ENCODE measurements around the gene NIN.
A peak's percentile ranks its signal among the peaks of the same experiment; 100 is the strongest.

NIN gene

DNA sequence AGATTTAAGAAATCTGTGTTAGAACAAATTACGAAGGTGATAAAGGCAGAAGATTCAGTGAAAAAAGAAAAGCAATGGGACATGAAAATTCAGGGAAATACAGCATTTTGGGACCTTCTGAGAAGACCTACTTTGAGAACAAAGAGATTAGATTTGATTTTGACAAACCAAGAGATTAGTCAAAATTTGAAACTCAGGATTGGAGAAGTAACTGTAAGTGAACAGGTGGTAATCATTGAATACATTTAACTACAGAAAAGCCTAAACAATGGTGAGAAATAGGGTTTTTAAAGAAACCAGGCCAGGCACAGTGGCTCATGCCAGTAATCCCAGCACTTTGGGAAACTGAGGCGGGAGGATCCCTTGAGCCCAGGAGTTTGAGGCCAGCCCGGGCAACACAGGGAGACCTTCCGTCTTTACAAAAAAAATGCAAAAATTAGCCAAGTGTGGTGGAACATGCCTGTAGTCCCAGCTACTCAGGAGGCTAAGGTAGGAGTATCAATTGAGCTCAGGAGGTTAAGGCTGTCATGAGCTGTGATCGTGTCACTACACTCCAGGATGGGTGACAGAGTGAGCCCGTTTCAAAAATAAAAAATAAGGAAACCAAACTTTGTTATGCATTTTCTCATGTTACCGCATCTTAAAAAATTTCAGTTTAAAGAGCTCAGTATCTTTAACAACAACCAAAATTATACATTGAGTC is 154.0 kb downstream of the NIN start:
- Histone ChIP-seq H3K27ac (peak overlapping the region; percentile 69), H3K4me3 (ENCODE audit: low read depth, low read length) (no peak overlapping the region), H3K27me3 (replicated peaks) (no peaks in the 10 kb centered on the region), H3K36me3 (replicated peaks) (no peaks in the 10 kb centered on the region)
- in situ Hi-C loops (cut with HindIII; ENCODE audit: low pct_ligation_motif_present, low sequenced_read_pairs) = no loop called here
- DNase-seq = no peak
- TF ChIP-seq, protein P1, sequence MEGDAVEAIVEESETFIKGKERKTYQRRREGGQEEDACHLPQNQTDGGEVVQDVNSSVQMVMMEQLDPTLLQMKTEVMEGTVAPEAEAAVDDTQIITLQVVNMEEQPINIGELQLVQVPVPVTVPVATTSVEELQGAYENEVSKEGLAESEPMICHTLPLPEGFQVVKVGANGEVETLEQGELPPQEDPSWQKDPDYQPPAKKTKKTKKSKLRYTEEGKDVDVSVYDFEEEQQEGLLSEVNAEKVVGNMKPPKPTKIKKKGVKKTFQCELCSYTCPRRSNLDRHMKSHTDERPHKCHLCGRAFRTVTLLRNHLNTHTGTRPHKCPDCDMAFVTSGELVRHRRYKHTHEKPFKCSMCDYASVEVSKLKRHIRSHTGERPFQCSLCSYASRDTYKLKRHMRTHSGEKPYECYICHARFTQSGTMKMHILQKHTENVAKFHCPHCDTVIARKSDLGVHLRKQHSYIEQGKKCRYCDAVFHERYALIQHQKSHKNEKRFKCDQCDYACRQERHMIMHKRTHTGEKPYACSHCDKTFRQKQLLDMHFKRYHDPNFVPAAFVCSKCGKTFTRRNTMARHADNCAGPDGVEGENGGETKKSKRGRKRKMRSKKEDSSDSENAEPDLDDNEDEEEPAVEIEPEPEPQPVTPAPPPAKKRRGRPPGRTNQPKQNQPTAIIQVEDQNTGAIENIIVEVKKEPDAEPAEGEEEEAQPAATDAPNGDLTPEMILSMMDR (IDR thresholded peaks at IDR 0.05; ENCODE audit: low read depth, low read length, missing control alignments) = no peak

DNA sequence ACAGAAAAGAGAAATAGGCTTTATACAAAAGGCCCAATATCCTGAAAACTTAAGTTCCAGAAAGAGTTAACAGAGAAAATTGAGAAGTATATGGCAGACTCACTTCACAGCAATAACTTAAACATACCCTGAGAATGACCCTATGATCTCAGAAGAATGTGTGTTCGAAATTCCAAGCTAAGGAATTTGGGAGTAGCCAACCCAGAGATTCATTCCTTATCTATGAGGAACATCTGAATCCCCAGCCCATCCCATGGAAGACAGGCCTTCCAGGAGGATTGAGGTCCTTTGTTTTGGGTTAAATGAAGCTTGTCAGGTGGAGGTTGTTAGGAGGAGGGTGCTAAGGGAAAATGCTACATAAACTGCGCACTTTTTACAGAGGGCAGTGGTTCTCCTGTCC is 155.4 kb downstream of the NIN start:
- Histone ChIP-seq H3K27me3 (replicated peaks) (no peaks in the 10 kb centered on the region), H3K27ac (no peak overlapping the region), H3K4me3 (ENCODE audit: low read depth, low read length) (no peak overlapping the region), H3K36me3 (replicated peaks) (no peaks in the 10 kb centered on the region)
- DNase-seq = no peak
- TF ChIP-seq, protein P1 (IDR thresholded peaks at IDR 0.05; ENCODE audit: low read depth, low read length, missing control alignments) = no peak
- in situ Hi-C loops (cut with HindIII; ENCODE audit: low pct_ligation_motif_present, low sequenced_read_pairs) = no loop called here

DNA sequence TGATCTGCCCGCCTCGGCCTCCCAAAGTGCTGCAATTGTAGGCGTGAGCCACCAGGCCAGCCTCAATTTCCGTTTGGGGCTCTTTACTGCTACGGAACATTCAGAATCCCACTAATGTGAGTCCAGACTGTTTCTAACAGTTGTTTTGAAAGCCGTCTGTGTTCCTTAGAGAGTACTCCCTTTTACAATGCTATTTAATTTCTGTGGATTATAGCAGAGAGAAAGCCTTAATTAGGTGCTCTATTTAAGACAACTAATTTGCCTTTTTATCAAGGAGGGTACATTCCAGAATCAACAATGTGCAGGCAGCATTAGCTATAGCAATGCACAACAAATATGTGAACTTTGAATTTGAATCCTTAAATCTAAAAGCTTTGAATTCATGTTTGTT is 160.1 kb downstream of the NIN start:
- Histone ChIP-seq H3K36me3 (replicated peaks) (no peaks in the 10 kb centered on the region), H3K27me3 (replicated peaks) (no peaks in the 10 kb centered on the region), H3K27ac (no peak overlapping the region), H3K4me3 (ENCODE audit: low read depth, low read length) (no peak overlapping the region)
- no peak for DNase-seq
- TF ChIP-seq, protein P1 (IDR thresholded peaks at IDR 0.05; ENCODE audit: low read depth, low read length, missing control alignments) = no peak
- in situ Hi-C loops (cut with HindIII; ENCODE audit: low pct_ligation_motif_present, low sequenced_read_pairs) = no loop called here

DNA sequence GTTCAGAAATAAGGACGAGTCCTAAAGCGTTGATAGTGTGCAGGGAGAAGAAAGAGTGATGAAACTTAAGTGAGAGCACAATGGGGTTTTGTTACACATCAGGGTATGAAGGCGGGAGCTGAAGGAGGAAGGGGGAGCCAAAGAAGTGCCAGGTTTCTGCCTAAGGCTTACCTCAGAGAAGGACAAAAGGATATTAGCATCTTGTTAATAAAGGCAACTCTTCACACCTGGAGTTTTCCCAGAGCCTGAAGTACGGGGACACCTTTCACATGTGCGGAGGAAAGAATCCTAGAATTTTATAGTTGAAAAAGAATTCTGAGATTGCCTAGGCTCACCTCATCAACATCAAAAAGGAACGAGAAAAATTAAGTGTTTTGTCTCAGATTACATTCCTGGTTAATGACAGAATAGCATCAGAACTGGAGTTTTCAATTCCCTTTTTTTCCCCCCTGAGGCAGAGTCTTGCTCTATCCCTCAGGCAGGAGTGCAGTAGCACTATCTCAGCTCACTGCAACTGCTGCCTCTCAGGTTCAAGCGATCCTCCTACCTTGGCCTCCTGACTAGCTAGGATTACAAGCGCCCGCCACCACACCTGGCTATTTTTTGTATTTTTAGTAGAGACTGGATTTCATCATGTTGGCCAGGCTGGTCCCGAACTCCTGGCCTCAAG is 160.6 kb downstream of the NIN start:
- in situ Hi-C loops (cut with HindIII; ENCODE audit: low pct_ligation_motif_present, low sequenced_read_pairs) = no loop called here
- Histone ChIP-seq H3K27me3 (replicated peaks) (no peaks in the 10 kb centered on the region), H3K27ac (no peak overlapping the region), H3K4me3 (ENCODE audit: low read depth, low read length) (no peak overlapping the region), H3K36me3 (replicated peaks) (no peaks in the 10 kb centered on the region)
- TF ChIP-seq, protein P1 (IDR thresholded peaks at IDR 0.05; ENCODE audit: low read depth, low read length, missing control alignments) = no peak
- no peak for DNase-seq
